GM23338 (cell line): ENCODE results near the gene ITPRIPL2. TPM values are rescaled to one million over a fixed set of nuclear protein-coding genes. Genes with fewer than 3 reads are reported as not detected.

Experiments used
- ATAC-seq: fragments of 200-7000 bp; cut with Tn5 transposase; 3 replicates; pipeline ENCODE4 v1.9.1; 2020
- DNase-seq: peaks from one replicate; pipeline ENCODE4 v3.0.0-alpha.2; 2015; ENCODE audit warnings: low spot score
- H2AFZ ChIP-seq: fragments of 200-600 bp; sonication (generic); 2 replicates; pipeline ENCODE4 v1.8.0; 2016; ENCODE audit warnings: antibody characterized with exemption, mild to moderate bottlenecking, moderate library complexity
- H3F3A ChIP-seq: fragments of 200-600 bp; sonication (generic); replicated peaks from 2 replicates; pipeline ENCODE4 v1.8.0; 2017; ENCODE audit warnings: antibody characterized with exemption, mixed run types, low read depth
- H3K27ac ChIP-seq: fragments of 200-600 bp; sonication (generic); 2 replicates; pipeline ENCODE4 v1.6.1; 2016; ENCODE audit warnings: low read depth
- H3K27me3 ChIP-seq: fragments of 200-600 bp; sonication (generic); 2 replicates; pipeline ENCODE4 v1.8.0; 2016; ENCODE audit warnings: mild to moderate bottlenecking, mixed run types, moderate library complexity; ENCODE audit not compliant: insufficient read depth
- H3K36me3 ChIP-seq: fragments of 200-600 bp; sonication (generic); 2 replicates; pipeline ENCODE4 v1.8.0; 2016; ENCODE audit warnings: mild to moderate bottlenecking; ENCODE audit not compliant: insufficient read depth
- H3K4me1 ChIP-seq: fragments of 200-600 bp; sonication (generic); 2 replicates; pipeline ENCODE4 v1.8.0; 2016; ENCODE audit warnings: mild to moderate bottlenecking, moderate library complexity; ENCODE audit not compliant: insufficient read depth
- H3K4me2 ChIP-seq: fragments of 200-600 bp; sonication (generic); 2 replicates; pipeline ENCODE4 v1.7.1; 2017; ENCODE audit warnings: mixed run types
- H3K4me3 ChIP-seq: fragments of 200-600 bp; sonication (generic); 2 replicates; pipeline ENCODE4 v1.6.1; 2016; ENCODE audit warnings: mixed run types
- H3K79me2 ChIP-seq: fragments of 200-600 bp; sonication (generic); replicated peaks from 2 replicates; pipeline ENCODE4 v1.8.0; 2017; ENCODE audit warnings: mild to moderate bottlenecking; ENCODE audit not compliant: insufficient read depth
- H3K9me2 ChIP-seq: fragments of 200-600 bp; sonication (generic); 2 replicates; pipeline ENCODE4 v1.8.0; 2017; ENCODE audit not compliant: insufficient read depth
- H4K20me1 ChIP-seq: fragments of 200-600 bp; sonication (generic); replicated peaks from 2 replicates; pipeline ENCODE4 v1.8.0; 2017; ENCODE audit warnings: mild to moderate bottlenecking; ENCODE audit not compliant: insufficient read depth
- H3K27ac Mint-ChIP-seq: 2 replicates; pipeline ENCODE4 v1.8.0; 2020; ENCODE audit warnings: inconsistent platforms, mild to moderate bottlenecking, moderate library complexity, mixed read lengths
- H3K27me3 Mint-ChIP-seq: 3 replicates; pipeline ENCODE4 v1.8.0; 2022; ENCODE audit warnings: low read depth, mild to moderate bottlenecking, moderate library complexity, mixed read lengths, inconsistent platforms; ENCODE audit not compliant: insufficient read depth, poor library complexity
- H3K36me3 Mint-ChIP-seq: 3 replicates; pipeline ENCODE4 v1.8.0; 2021; ENCODE audit warnings: low read depth, mild to moderate bottlenecking, inconsistent platforms, moderate library complexity, mixed read lengths
- H3K4me1 Mint-ChIP-seq: 3 replicates; pipeline ENCODE4 v1.8.0; 2020; ENCODE audit warnings: mild to moderate bottlenecking, inconsistent platforms, mixed read lengths
- H3K4me3 Mint-ChIP-seq: 3 replicates; pipeline ENCODE4 v1.8.0; 2021; ENCODE audit warnings: moderate library complexity, mild to moderate bottlenecking, inconsistent platforms, mixed read lengths
- H3K9me3 Mint-ChIP-seq: 3 replicates; pipeline ENCODE4 v1.8.0; 2020; ENCODE audit warnings: moderate library complexity, mild to moderate bottlenecking, inconsistent platforms, mixed read lengths
- CREB1 ChIP-seq: fragments of 250-450 bp; sonication (Bioruptor Pico); IDR thresholded peaks from 2 replicates; pipeline ENCODE4 v1.5.0; 2020; ENCODE audit warnings: low read depth, mild to moderate bottlenecking, moderate library complexity
- JUNB ChIP-seq: IDR thresholded peaks from one replicate; pipeline ENCODE4 v1.6.1; 2016; ENCODE audit warnings: antibody characterized with exemption; ENCODE audit not compliant: unreplicated experiment
- ZNF462 ChIP-seq: fragments of 250-450 bp; sonication (Bioruptor Pico); IDR thresholded peaks from 2 replicates; pipeline ENCODE4 v1.5.0; 2020; ENCODE audit warnings: mild to moderate bottlenecking, moderate library complexity
- polyA plus RNA-seq: library from polyadenylated mRNA; unstranded; fragments of >200 nt; fragmentation: Nextera tagmentation; extraction: Ambion mirVana; gene quantifications from 2 replicates; pipeline ENCODE4 v1.2.1, GENCODE V29; 2016
- total RNA-seq: library from RNA; depleted of rRNA; stranded (reverse); fragments of >200 nt; shearing (Covaris generic); gene quantifications from 2 replicates; pipeline ENCODE4 v1.2.3, GENCODE V29; 2014
- TF ChIP-seq, protein P1 (sequence below), 2 experiments: fragments of 200-600 bp in 1 of 2; sonication (generic) in 1 of 2; conservative IDR thresholded peaks; 2 replicates each; pipeline versions ENCODE4 v1.5.1 to v1.6.1; 2016 to 2017; ENCODE audit warnings: antibody characterized with exemption in 2 of 2, low read depth in 2 of 2, mild to moderate bottlenecking in 2 of 2, moderate library complexity in 1 of 2
- TF ChIP-seq, protein P2 (sequence below): IDR thresholded peaks from one replicate; pipeline ENCODE4 v1.6.1; 2018; ENCODE audit warnings: antibody characterized with exemption; ENCODE audit not compliant: unreplicated experiment

Gene ITPRIPL2
- total and polyA plus RNA-seq, 2 experiments from 2014 or later: 0.94 to 8.3 TPM

DNA sequence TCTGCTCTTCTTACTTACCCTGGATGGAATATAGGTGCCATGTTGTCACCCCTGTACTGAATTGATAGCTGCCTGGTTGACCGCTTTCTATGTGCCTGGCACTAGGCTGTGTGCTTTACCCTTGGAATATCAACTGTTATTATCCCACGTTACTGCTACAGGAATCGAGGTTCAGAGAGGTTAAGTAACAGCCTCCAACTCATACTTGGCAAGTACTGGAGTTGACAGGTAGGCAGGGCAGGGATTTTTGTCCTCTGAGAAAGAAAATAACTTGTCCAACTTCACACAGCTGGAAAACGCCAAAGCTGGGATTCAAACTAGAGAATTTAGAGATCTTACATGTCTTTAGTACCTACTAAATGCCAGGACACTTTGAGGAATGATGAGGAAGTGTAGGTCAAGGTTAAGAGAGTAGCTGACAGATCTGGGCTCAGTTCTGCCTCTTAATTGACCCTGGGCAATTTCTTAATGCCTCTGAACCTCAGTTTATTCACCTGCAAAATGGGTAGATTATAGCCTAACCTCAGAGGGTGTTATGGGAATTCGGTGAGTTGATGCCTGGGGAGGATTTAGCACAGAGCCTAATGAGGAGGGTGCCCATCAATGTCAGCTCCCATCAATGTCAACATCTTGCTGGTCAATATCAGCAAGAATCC, 25.8 kb downstream of the ITPRIPL2 start:
- no peak overlapping the region for H3K4me2 ChIP-seq
- TF ChIP-seq ZNF462 (no peak), JUNB (no peak), CREB1 (no peak)
- TF ChIP-seq, protein P1, sequence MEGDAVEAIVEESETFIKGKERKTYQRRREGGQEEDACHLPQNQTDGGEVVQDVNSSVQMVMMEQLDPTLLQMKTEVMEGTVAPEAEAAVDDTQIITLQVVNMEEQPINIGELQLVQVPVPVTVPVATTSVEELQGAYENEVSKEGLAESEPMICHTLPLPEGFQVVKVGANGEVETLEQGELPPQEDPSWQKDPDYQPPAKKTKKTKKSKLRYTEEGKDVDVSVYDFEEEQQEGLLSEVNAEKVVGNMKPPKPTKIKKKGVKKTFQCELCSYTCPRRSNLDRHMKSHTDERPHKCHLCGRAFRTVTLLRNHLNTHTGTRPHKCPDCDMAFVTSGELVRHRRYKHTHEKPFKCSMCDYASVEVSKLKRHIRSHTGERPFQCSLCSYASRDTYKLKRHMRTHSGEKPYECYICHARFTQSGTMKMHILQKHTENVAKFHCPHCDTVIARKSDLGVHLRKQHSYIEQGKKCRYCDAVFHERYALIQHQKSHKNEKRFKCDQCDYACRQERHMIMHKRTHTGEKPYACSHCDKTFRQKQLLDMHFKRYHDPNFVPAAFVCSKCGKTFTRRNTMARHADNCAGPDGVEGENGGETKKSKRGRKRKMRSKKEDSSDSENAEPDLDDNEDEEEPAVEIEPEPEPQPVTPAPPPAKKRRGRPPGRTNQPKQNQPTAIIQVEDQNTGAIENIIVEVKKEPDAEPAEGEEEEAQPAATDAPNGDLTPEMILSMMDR (conservative IDR thresholded peaks at IDR 0.05; ENCODE audit: low read depth in 2 of 2): no peak
- TF ChIP-seq, protein P2, sequence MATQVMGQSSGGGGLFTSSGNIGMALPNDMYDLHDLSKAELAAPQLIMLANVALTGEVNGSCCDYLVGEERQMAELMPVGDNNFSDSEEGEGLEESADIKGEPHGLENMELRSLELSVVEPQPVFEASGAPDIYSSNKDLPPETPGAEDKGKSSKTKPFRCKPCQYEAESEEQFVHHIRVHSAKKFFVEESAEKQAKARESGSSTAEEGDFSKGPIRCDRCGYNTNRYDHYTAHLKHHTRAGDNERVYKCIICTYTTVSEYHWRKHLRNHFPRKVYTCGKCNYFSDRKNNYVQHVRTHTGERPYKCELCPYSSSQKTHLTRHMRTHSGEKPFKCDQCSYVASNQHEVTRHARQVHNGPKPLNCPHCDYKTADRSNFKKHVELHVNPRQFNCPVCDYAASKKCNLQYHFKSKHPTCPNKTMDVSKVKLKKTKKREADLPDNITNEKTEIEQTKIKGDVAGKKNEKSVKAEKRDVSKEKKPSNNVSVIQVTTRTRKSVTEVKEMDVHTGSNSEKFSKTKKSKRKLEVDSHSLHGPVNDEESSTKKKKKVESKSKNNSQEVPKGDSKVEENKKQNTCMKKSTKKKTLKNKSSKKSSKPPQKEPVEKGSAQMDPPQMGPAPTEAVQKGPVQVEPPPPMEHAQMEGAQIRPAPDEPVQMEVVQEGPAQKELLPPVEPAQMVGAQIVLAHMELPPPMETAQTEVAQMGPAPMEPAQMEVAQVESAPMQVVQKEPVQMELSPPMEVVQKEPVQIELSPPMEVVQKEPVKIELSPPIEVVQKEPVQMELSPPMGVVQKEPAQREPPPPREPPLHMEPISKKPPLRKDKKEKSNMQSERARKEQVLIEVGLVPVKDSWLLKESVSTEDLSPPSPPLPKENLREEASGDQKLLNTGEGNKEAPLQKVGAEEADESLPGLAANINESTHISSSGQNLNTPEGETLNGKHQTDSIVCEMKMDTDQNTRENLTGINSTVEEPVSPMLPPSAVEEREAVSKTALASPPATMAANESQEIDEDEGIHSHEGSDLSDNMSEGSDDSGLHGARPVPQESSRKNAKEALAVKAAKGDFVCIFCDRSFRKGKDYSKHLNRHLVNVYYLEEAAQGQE: no peak
- no peak overlapping the region for H3K4me3 Mint-ChIP-seq
- H3F3A ChIP-seq: no peaks in the 10 kb centered on the region
- peaks cover 7% of the 10 kb centered on the region for H3K27me3 Mint-ChIP-seq
- ATAC-seq (no peak), DNase-seq (no peak)
- 0 out of 2 replicates have a peak, but pooled peaks cover 6% of the 10 kb centered on the region for H3K4me1 ChIP-seq
- peaks cover 18% of the 10 kb centered on the region for H3K4me1 Mint-ChIP-seq
- no peaks in the 10 kb centered on the region for H4K20me1 ChIP-seq
- H3K27ac ChIP-seq: no peak overlapping the region
- H3K4me3 ChIP-seq: no peak overlapping the region
- H3K79me2 ChIP-seq: no peaks in the 10 kb centered on the region
- no peaks in the 10 kb centered on the region for H3K36me3 Mint-ChIP-seq
- no peak overlapping the region for H2AFZ ChIP-seq
- H3K9me2 ChIP-seq: no peaks in the 10 kb centered on the region
- H3K36me3 ChIP-seq: no peaks in the 10 kb centered on the region
- H3K9me3 Mint-ChIP-seq: no peaks in the 10 kb centered on the region
- H3K27ac Mint-ChIP-seq: no peak overlapping the region
- H3K27me3 ChIP-seq: no peaks in the 10 kb centered on the region
